HL-60 (cell line): Measurements from ENCODE around the gene PDE4A.

Experiments
- DNase-seq, 2 experiments: peaks; one replicate each; pipeline ENCODE4 v3.0.0-alpha.2; 2010 to 2020; ENCODE audit warnings: low read depth in 1 of 2, low spot score in 1 of 2
- H3K27ac ChIP-seq: fragments of 250-450 bp; sonication (Bioruptor Pico); replicated peaks from 2 replicates; pipeline ENCODE4 v1.5.1; 2020; ENCODE audit warnings: mild to moderate bottlenecking, moderate library complexity
- H3K27me3 ChIP-seq: fragments of 250-450 bp; sonication (Bioruptor Pico); 2 replicates; pipeline ENCODE4 v1.5.1; 2021; ENCODE audit warnings: mild to moderate bottlenecking, moderate library complexity; ENCODE audit not compliant: insufficient read depth, poor library complexity, severe bottlenecking
- H3K4me3 ChIP-seq: replicated peaks from 2 replicates; pipeline ENCODE4 v1.5.1; 2011; ENCODE audit warnings: mild to moderate bottlenecking, control low read depth, low read length; ENCODE audit not compliant: insufficient read depth
- CTCF ChIP-seq: IDR thresholded peaks from one replicate; pipeline ENCODE4 v1.5.1; 2011; ENCODE audit warnings: low read length, control low read depth, inconsistent platforms; ENCODE audit not compliant: insufficient read depth
- GABPA ChIP-seq: IDR thresholded peaks from 2 replicates; pipeline ENCODE4 v1.6.1; 2012; ENCODE audit warnings: low read depth
- POLR2AphosphoS5 ChIP-seq: IDR thresholded peaks from 2 replicates; pipeline ENCODE4 v1.6.1; 2012; ENCODE audit warnings: low read depth
- REST ChIP-seq: IDR thresholded peaks from 2 replicates; pipeline ENCODE4 v1.6.1; 2012; ENCODE audit warnings: low read depth; ENCODE audit not compliant: insufficient replicate concordance
- SPI1 ChIP-seq: IDR thresholded peaks from 2 replicates; pipeline ENCODE4 v1.6.1; 2012; ENCODE audit warnings: low read depth, mild to moderate bottlenecking, borderline replicate concordance

PDE4A gene

GRCh38 chr19:10395436-10395835 is 24.9 kb upstream of the PDE4A start:
- Histone ChIP-seq H3K27ac (no peak overlapping the region), H3K4me3 (no peak overlapping the region), H3K27me3 (no peaks in the 10 kb centered on the region)
- DNase-seq = no peak
- TF ChIP-seq POLR2AphosphoS5 (no peak), REST (no peak), CTCF (no peak), GABPA (no peak), SPI1 (no peak)

- Histone ChIP-seq H3K4me3 (no peak overlapping the region), H3K27ac (no peak overlapping the region), H3K27me3 (no peaks in the 10 kb centered on the region)
- TF ChIP-seq POLR2AphosphoS5 (no peak), CTCF (no peak), SPI1 (no peak), GABPA (no peak), REST (no peak)
- DNase-seq = no peak
These were observed 24.4 kb upstream of the PDE4A start for GRCh38 chr19:10395917-10396316.

- no peaks in the 10 kb centered on the region for H3K27me3 ChIP-seq
These were observed 21.5 kb upstream of the PDE4A start for GRCh38 chr19:10398819-10399218.

More at GRCh38 chr19:10398819-10399218, 21.5 kb upstream of the PDE4A start:
- no peak for DNase-seq
- H3K4me3 ChIP-seq = no peak overlapping the region
- no peak overlapping the region for H3K27ac ChIP-seq
- TF ChIP-seq REST (no peak), POLR2AphosphoS5 (no peak), SPI1 (no peak), CTCF (no peak), GABPA (no peak)
